ENCODE results near the gene ZNF74. TPM values are rescaled to one million over a fixed set of nuclear protein-coding genes. Genes with fewer than 3 reads are reported as not detected.
"Not testable (repeated sequence)": the region's sequence is repeated elsewhere in the genome, so short reads cannot be mapped to it uniquely, and the experiment has no call there.

Gene ZNF74
- polyA plus RNA-seq, 1 donor, result 11.6 TPM

DNA sequence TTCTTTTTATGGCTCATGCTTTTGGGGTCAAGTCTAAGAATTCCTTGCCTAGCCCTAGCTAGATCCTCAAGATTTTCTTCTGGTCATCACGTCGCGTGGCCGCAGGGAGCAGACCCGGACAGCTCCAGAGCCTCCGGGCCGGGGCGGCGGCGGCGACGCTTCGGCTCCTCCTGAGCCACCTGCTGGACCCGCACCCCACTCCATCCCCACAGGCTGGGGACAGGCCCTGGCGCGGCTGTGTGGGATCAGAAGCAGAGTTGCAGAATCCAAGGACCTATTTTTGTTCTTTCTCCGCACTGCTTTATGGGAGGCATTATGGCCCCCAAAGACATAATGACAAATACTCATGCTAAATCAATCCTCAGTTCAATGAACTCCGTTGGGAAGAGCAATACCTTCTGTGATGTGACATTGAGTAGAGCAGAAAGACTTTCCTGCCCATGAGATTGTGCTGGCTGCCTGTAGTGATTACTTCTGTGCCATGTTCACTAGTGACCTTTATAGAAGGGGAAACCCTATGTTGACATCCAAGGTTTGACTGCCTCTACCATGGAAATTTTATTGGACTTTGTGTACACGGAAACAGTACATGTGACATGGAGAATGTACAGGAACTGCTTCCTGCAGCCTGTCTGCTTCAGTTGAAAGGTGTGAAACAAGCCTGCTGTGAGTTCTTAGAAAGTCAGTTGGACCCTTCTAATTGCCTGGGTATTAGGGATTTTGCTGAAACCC lies 56.0 kb downstream of the ZNF74 start:
- no peak overlapping the region for H3K4me3 ChIP-seq (ENCODE audit: low read length)
- peaks cover 16% of the 10 kb centered on the region for H3K36me3 ChIP-seq (ENCODE audit: control insufficient read depth, insufficient read depth, low read length)
- no peaks in the 10 kb centered on the region for H3K4me1 ChIP-seq (ENCODE audit: control insufficient read depth, insufficient read depth, low read length)
- H3K9me3 ChIP-seq (ENCODE audit: control insufficient read depth, low read depth, low read length), result no peaks in the 10 kb centered on the region
- WGBS (ENCODE audit: insufficient coverage, low lambda C conversion rate), result no CpG with 5 or more reads among the region's 19 CpGs
- no peak overlapping the region for H3K27ac ChIP-seq (ENCODE audit: low read length)
- H3K27me3 ChIP-seq (ENCODE audit: control insufficient read depth, insufficient read depth, low read length), result no peaks in the 10 kb centered on the region
- DNase-seq, result no peak

- no peak overlapping the region for H3K27ac ChIP-seq (ENCODE audit: low read length)
These were observed 56.6 kb downstream of the ZNF74 start for GRCh38 chr22:20450551-20450906.

DNA sequence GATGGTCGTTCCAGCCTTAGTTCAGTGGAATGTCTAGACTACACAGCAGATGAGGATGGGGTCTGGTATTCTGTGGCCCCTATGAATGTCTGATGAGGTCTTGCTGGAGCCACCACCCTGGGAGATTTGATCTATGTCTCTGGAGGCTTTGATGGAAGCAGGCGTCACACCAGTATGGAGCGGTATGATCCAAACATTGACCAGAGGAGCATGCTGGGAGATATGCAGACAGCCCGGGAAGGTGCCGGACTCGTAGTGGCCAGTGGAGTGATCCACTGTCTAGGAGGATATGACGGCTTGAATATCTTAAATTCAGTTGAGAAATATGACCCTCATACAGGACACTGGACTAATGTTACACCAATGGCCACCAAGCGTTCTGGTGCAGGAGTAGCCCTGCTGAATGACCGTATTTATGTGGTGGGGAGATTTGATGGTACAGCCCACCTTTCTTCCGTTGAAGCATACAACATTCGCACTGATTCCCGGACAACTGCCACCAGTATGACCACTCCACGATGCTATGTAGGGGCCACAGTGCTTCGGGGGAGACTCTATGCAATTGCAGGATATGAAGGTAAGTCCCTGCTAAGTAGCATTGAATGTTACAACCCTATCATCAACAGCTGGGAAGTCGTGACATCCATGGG lies 57.3 kb downstream of the ZNF74 start:
- no CpG with 5 or more reads among the region's 15 CpGs for WGBS (ENCODE audit: insufficient coverage, low lambda C conversion rate)
- DNase-seq; H3K9me3 ChIP-seq (ENCODE audit: control insufficient read depth, low read depth, low read length); H3K27ac ChIP-seq (ENCODE audit: low read length); H3K4me3 ChIP-seq (ENCODE audit: low read length); H3K4me1 ChIP-seq (ENCODE audit: control insufficient read depth, insufficient read depth, low read length); H3K27me3 ChIP-seq (ENCODE audit: control insufficient read depth, insufficient read depth, low read length): not testable (repeated sequence)
- H3K36me3 ChIP-seq (ENCODE audit: control insufficient read depth, insufficient read depth, low read length), result peaks cover 10% of the 10 kb centered on the region

More at GRCh38 chr22:20450551-20450906, 56.6 kb downstream of the ZNF74 start:
- H3K27me3 ChIP-seq (ENCODE audit: control insufficient read depth, insufficient read depth, low read length), result no peaks in the 10 kb centered on the region
- no peaks in the 10 kb centered on the region for H3K9me3 ChIP-seq (ENCODE audit: control insufficient read depth, low read depth, low read length)
- H3K36me3 ChIP-seq (ENCODE audit: control insufficient read depth, insufficient read depth, low read length), result peaks cover 16% of the 10 kb centered on the region
- H3K4me3 ChIP-seq (ENCODE audit: low read length), result no peak overlapping the region
- whole genome bisulfite sequencing (ENCODE audit: insufficient coverage, low lambda C conversion rate), result 100% methylated on average over 1 of the region's 1 CpG
- H3K4me1 ChIP-seq (ENCODE audit: control insufficient read depth, insufficient read depth, low read length), result no peaks in the 10 kb centered on the region
- DNase-seq, result no peak

GRCh38 chr22:20451920-20452319 lies 58.0 kb downstream of the ZNF74 start:
- Histone ChIP-seq H3K27me3 (ENCODE audit: control insufficient read depth, insufficient read depth, low read length) (no peaks in the 10 kb centered on the region), H3K36me3 (ENCODE audit: control insufficient read depth, insufficient read depth, low read length) (peaks cover 8% of the 10 kb centered on the region), H3K27ac (ENCODE audit: low read length) (no peak overlapping the region), H3K4me3 (ENCODE audit: low read length) (no peak overlapping the region), H3K4me1 (ENCODE audit: control insufficient read depth, insufficient read depth, low read length) (no peaks in the 10 kb centered on the region), H3K9me3 (ENCODE audit: control insufficient read depth, low read depth, low read length) (no peaks in the 10 kb centered on the region)
- DNase-seq, result no peak
- WGBS (ENCODE audit: insufficient coverage, low lambda C conversion rate), result no CpG with 5 or more reads among the region's 2 CpGs

DNA sequence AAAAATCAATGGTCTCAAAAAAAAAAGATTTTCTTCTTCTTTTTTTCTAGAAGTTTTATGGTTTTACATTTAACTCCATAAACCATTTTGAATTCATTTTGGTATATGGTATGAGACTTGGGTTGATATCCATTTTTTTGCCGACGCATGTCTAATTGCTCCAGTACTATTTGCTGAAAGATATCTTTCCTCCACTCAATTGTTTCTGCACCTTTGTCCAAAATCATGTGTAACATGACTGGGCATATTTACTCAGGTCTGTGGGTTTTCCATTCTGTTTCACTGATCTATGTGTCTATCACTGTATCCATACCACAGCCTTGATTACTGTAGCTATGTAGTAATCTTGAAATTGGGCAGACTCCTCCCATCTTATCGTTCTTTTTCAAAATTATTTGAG lies 59.3 kb downstream of the ZNF74 start:
- Histone ChIP-seq H3K9me3 (ENCODE audit: control insufficient read depth, low read depth, low read length) (no peaks in the 10 kb centered on the region), H3K4me1 (ENCODE audit: control insufficient read depth, insufficient read depth, low read length) (no peaks in the 10 kb centered on the region), H3K36me3 (ENCODE audit: control insufficient read depth, insufficient read depth, low read length) (peaks cover 13% of the 10 kb centered on the region), H3K27ac (ENCODE audit: low read length) (no peak overlapping the region), H3K27me3 (ENCODE audit: control insufficient read depth, insufficient read depth, low read length) (no peaks in the 10 kb centered on the region), H3K4me3 (ENCODE audit: low read length) (no peak overlapping the region)
- WGBS (ENCODE audit: insufficient coverage, low lambda C conversion rate), result 100% methylated on average over 1 of the region's 3 CpGs
- DNase-seq, result no peak

- no peak for DNase-seq
- no peaks in the 10 kb centered on the region for H3K4me1 ChIP-seq (ENCODE audit: control insufficient read depth, insufficient read depth, low read length)
- no peaks in the 10 kb centered on the region for H3K27me3 ChIP-seq (ENCODE audit: control insufficient read depth, insufficient read depth, low read length)
- no peak overlapping the region for H3K27ac ChIP-seq (ENCODE audit: low read length)
- H3K4me3 ChIP-seq (ENCODE audit: low read length), result no peak overlapping the region
- 79% methylated on average over 4 of the region's 8 CpGs for WGBS (ENCODE audit: insufficient coverage, low lambda C conversion rate)
- H3K9me3 ChIP-seq (ENCODE audit: control insufficient read depth, low read depth, low read length), result no peaks in the 10 kb centered on the region
- peaks cover 25% of the 10 kb centered on the region for H3K36me3 ChIP-seq (ENCODE audit: control insufficient read depth, insufficient read depth, low read length)
These were observed 61.7 kb downstream of the ZNF74 start for GRCh38 chr22:20455709-20456063.

- peaks cover 23% of the 10 kb centered on the region for H3K36me3 ChIP-seq (ENCODE audit: control insufficient read depth, insufficient read depth, low read length)
- H3K9me3 ChIP-seq (ENCODE audit: control insufficient read depth, low read depth, low read length), result no peaks in the 10 kb centered on the region
- DNase-seq, result peak; percentile 64 to 68
- WGBS (ENCODE audit: insufficient coverage, low lambda C conversion rate), result no CpG with 5 or more reads among the region's 6 CpGs
- no peak overlapping the region for H3K27ac ChIP-seq (ENCODE audit: low read length)
- H3K27me3 ChIP-seq (ENCODE audit: control insufficient read depth, insufficient read depth, low read length), result no peaks in the 10 kb centered on the region
- no peaks in the 10 kb centered on the region for H3K4me1 ChIP-seq (ENCODE audit: control insufficient read depth, insufficient read depth, low read length)
- H3K4me3 ChIP-seq (ENCODE audit: low read length), result no peak overlapping the region
These were observed 62.2 kb downstream of the ZNF74 start for GRCh38 chr22:20456064-20456721.

GRCh38 chr22:20456722-20457076 lies 62.7 kb downstream of the ZNF74 start:
- no peaks in the 10 kb centered on the region for H3K9me3 ChIP-seq (ENCODE audit: control insufficient read depth, low read depth, low read length)
- peaks cover 23% of the 10 kb centered on the region for H3K36me3 ChIP-seq (ENCODE audit: control insufficient read depth, insufficient read depth, low read length)
- no peak overlapping the region for H3K27ac ChIP-seq (ENCODE audit: low read length)
- 100% methylated on average over 1 of the region's 3 CpGs for WGBS (ENCODE audit: insufficient coverage, low lambda C conversion rate)
- no peaks in the 10 kb centered on the region for H3K27me3 ChIP-seq (ENCODE audit: control insufficient read depth, insufficient read depth, low read length)
- DNase-seq, result no peak
- H3K4me3 ChIP-seq (ENCODE audit: low read length), result no peak overlapping the region
- H3K4me1 ChIP-seq (ENCODE audit: control insufficient read depth, insufficient read depth, low read length), result no peaks in the 10 kb centered on the region

GRCh38 chr22:20457506-20458240 lies 63.7 kb downstream of the ZNF74 start:
- no peaks in the 10 kb centered on the region for H3K9me3 ChIP-seq (ENCODE audit: control insufficient read depth, low read depth, low read length)
- H3K27me3 ChIP-seq (ENCODE audit: control insufficient read depth, insufficient read depth, low read length), result no peaks in the 10 kb centered on the region
- peaks cover 22% of the 10 kb centered on the region for H3K36me3 ChIP-seq (ENCODE audit: control insufficient read depth, insufficient read depth, low read length)
- DNase-seq, result no peak
- H3K4me1 ChIP-seq (ENCODE audit: control insufficient read depth, insufficient read depth, low read length), result no peaks in the 10 kb centered on the region
- H3K4me3 ChIP-seq (ENCODE audit: low read length), result no peak overlapping the region
- no CpG with 5 or more reads among the region's 15 CpGs for WGBS (ENCODE audit: insufficient coverage, low lambda C conversion rate)
- H3K27ac ChIP-seq (ENCODE audit: low read length), result no peak overlapping the region

Data from large intestine (tissue), 3 donors.